ENCODE results near the gene NRDC.

NRDC gene

GRCh38 chr1:51870603-51871350, 7.8 kb downstream of the NRDC start:
- no peak overlapping the region for H3K9ac ChIP-seq (ENCODE audit: low read length)
- no peak overlapping the region for H3K4me3 ChIP-seq (ENCODE audit: insufficient read depth, low read length, poor library complexity, severe bottlenecking)
- H3K27ac ChIP-seq (ENCODE audit: low read depth, low read length) = no peak overlapping the region
- H3K79me2 ChIP-seq (ENCODE audit: insufficient read depth, low read length) = peaks cover 98% of the 10 kb centered on the region
- no peaks in the 10 kb centered on the region for H3K9me2 ChIP-seq (replicated peaks; ENCODE audit: insufficient read depth, low read length)
- no peaks in the 10 kb centered on the region for H3F3A ChIP-seq (ENCODE audit: insufficient read depth)
- peaks cover under 1% of the 10 kb centered on the region; the same call in 1 of the 2 replicates for H4K20me1 ChIP-seq (ENCODE audit: low read depth, low read length)
- H2AFZ ChIP-seq (ENCODE audit: low read depth, low read length, severe bottlenecking) = no peak overlapping the region
- TF ChIP-seq EZH2phosphoT487 (conservative IDR thresholded peaks at IDR 0.05; ENCODE audit: low read length) (no peak), CTCF (IDR thresholded peaks at IDR 0.05; ENCODE audit: insufficient read depth, low read length, poor library complexity, severe bottlenecking) (no peak)
- H3K4me2 ChIP-seq (ENCODE audit: low read depth, low read length, poor library complexity, severe bottlenecking) = no peak overlapping the region
- no peaks in the 10 kb centered on the region for H3K9me3 ChIP-seq (ENCODE audit: insufficient read depth, low read length)
- H3K27me3 ChIP-seq (ENCODE audit: low read length) = no peaks in the 10 kb centered on the region
- H3K36me3 ChIP-seq (ENCODE audit: low read length) = no peaks in the 10 kb centered on the region

DNA sequence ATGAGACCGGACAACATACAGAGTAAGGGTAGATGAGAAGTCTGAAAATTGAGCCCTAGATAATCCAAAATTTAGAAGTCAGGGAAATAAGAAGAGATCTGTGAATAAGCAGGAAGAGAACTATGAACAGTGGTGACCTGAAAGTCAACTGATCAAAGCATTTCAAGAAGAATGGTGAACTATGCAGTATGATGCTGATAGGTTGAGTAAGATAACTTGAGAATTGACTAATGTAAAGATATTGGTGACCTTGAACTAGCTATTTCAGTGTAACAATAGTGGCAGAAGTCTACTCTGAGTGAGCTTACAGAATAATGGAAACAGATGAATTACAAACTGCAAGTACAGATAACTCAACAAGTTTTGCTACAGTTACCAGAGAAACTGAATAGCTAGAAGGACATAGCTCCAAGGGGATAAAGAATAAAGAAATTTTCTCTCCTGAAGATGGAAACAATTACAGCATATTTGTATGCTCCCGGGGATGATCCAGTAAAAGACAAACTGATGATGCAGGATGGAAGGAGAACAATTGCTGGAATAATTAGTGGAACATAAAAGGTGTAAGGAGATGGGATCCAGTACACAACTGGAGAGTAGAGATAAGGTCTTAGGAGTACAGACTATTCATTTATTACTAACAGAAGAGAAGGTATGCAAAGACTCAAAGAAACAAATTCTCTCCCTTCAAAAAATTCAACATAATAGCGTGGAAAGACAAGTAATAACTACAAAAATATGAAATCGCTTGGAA, 10.9 kb downstream of the NRDC start:
- Histone ChIP-seq H3K4me2 (ENCODE audit: low read depth, low read length, poor library complexity, severe bottlenecking) (no peak overlapping the region), H3K79me2 (ENCODE audit: insufficient read depth, low read length) (peaks cover 97% of the 10 kb centered on the region), H2AFZ (ENCODE audit: low read depth, low read length, severe bottlenecking) (no peak overlapping the region), H3K9ac (ENCODE audit: low read length) (no peak overlapping the region), H4K20me1 (ENCODE audit: low read depth, low read length) (no peaks in the 10 kb centered on the region), H3K9me2 (replicated peaks; ENCODE audit: insufficient read depth, low read length) (no peaks in the 10 kb centered on the region), H3K27me3 (ENCODE audit: low read length) (no peaks in the 10 kb centered on the region), H3K9me3 (ENCODE audit: insufficient read depth, low read length) (no peaks in the 10 kb centered on the region), H3F3A (ENCODE audit: insufficient read depth) (no peaks in the 10 kb centered on the region), H3K27ac (ENCODE audit: low read depth, low read length) (no peak overlapping the region), H3K4me3 (ENCODE audit: insufficient read depth, low read length, poor library complexity, severe bottlenecking) (no peak overlapping the region), H3K36me3 (ENCODE audit: low read length) (no peaks in the 10 kb centered on the region)
- no peak for TF ChIP-seq CTCF (IDR thresholded peaks at IDR 0.05; ENCODE audit: insufficient read depth, low read length, poor library complexity, severe bottlenecking)
- no peak for TF ChIP-seq EZH2phosphoT487 (conservative IDR thresholded peaks at IDR 0.05; ENCODE audit: low read length)

GRCh38 chr1:51863384-51863783, 15.1 kb downstream of the NRDC start:
- Histone ChIP-seq H3F3A (ENCODE audit: insufficient read depth) (no peaks in the 10 kb centered on the region), H3K36me3 (ENCODE audit: low read length) (no peaks in the 10 kb centered on the region), H3K27me3 (ENCODE audit: low read length) (no peaks in the 10 kb centered on the region), H3K4me3 (ENCODE audit: insufficient read depth, low read length, poor library complexity, severe bottlenecking) (no peak overlapping the region), H3K79me2 (ENCODE audit: insufficient read depth, low read length) (peaks cover 87% of the 10 kb centered on the region), H2AFZ (ENCODE audit: low read depth, low read length, severe bottlenecking) (no peak overlapping the region), H4K20me1 (ENCODE audit: low read depth, low read length) (no peaks in the 10 kb centered on the region), H3K27ac (ENCODE audit: low read depth, low read length) (no peak overlapping the region), H3K9me2 (replicated peaks; ENCODE audit: insufficient read depth, low read length) (no peaks in the 10 kb centered on the region), H3K4me2 (ENCODE audit: low read depth, low read length, poor library complexity, severe bottlenecking) (peak overlapping the region; percentile 21), H3K9ac (ENCODE audit: low read length) (no peak overlapping the region), H3K9me3 (ENCODE audit: insufficient read depth, low read length) (no peaks in the 10 kb centered on the region)
- TF ChIP-seq EZH2phosphoT487 (conservative IDR thresholded peaks at IDR 0.05; ENCODE audit: low read length) (no peak), CTCF (IDR thresholded peaks at IDR 0.05; ENCODE audit: insufficient read depth, low read length, poor library complexity, severe bottlenecking) (no peak)

All from SU-DHL-6 (cell line).